Measurements from ENCODE around the gene GNAI2.
"Not testable (repeated sequence)": the region's sequence is repeated elsewhere in the genome, so short reads cannot be mapped to it uniquely, and the experiment has no call there.

Gene GNAI2

DNA sequence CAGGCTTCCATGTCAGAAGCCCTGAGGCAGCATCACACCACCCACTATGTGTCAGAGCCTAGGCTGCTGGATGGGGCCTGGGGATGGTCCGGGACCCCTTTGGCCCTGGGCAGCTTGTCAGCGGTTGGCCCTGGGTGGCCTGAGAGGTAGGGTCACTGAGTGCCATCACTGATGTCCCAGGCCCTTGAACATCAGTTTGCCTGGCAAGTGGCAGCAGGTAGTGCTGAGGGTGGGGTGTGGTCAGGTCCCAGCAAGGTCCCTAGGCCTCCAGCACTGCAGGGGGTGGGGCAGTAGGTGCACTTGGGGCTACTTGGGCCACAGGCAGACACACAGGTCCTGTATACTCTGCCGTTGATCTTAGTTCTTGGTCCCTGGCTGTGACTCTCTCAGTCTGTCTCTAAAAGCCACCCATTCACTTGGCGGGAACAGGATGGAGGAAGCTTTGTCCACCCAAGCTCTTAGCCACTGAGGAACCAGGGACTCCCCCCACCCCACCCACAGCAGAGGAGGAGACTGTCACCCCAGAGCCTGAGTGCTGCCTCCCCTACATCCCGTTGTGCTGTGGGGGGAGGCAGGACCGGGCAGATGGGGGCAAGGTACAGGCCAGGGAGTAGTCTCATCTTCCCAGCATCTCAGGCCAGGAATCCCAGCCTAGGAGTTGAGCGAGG is 5.8 kb downstream of the GNAI2 start:
- DNase-seq (ENCODE audit: low spot score), result no peak
- in situ Hi-C loops (cut with MboI; ENCODE audit: low sequenced_read_pairs, unreplicated experiment), result no loop called here
- TF ChIP-seq, protein P1, sequence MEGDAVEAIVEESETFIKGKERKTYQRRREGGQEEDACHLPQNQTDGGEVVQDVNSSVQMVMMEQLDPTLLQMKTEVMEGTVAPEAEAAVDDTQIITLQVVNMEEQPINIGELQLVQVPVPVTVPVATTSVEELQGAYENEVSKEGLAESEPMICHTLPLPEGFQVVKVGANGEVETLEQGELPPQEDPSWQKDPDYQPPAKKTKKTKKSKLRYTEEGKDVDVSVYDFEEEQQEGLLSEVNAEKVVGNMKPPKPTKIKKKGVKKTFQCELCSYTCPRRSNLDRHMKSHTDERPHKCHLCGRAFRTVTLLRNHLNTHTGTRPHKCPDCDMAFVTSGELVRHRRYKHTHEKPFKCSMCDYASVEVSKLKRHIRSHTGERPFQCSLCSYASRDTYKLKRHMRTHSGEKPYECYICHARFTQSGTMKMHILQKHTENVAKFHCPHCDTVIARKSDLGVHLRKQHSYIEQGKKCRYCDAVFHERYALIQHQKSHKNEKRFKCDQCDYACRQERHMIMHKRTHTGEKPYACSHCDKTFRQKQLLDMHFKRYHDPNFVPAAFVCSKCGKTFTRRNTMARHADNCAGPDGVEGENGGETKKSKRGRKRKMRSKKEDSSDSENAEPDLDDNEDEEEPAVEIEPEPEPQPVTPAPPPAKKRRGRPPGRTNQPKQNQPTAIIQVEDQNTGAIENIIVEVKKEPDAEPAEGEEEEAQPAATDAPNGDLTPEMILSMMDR (IDR thresholded peaks at IDR 0.05; ENCODE audit: borderline replicate concordance, control extremely low read depth, extremely low read depth, insufficient read depth, missing control alignments), result no peak

DNA sequence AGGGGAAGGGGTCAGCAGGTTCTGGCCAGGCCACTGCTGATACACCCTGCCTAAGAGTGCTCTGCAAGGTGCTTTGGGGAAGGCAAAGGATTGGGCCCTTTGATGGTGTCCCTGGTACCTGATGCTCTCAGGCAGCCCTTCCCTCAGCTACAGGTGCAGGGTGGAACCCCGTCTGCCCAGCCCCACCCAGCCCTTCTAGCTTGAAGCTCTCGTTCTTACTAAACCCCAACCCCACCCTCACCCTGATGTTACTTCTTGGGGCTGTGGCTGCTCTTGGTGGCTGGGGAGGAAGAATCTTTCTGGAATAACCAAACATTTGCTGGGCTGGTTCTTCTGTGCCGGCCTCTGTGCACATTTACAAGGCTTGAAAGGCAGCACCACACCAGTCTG is 6.4 kb downstream of the GNAI2 start:
- in situ Hi-C loops (cut with MboI; ENCODE audit: low sequenced_read_pairs, unreplicated experiment), result no loop called here
- no peak for DNase-seq (ENCODE audit: low spot score)
- TF ChIP-seq, protein P1 (IDR thresholded peaks at IDR 0.05; ENCODE audit: borderline replicate concordance, control extremely low read depth, extremely low read depth, insufficient read depth, missing control alignments), result no peak

DNA sequence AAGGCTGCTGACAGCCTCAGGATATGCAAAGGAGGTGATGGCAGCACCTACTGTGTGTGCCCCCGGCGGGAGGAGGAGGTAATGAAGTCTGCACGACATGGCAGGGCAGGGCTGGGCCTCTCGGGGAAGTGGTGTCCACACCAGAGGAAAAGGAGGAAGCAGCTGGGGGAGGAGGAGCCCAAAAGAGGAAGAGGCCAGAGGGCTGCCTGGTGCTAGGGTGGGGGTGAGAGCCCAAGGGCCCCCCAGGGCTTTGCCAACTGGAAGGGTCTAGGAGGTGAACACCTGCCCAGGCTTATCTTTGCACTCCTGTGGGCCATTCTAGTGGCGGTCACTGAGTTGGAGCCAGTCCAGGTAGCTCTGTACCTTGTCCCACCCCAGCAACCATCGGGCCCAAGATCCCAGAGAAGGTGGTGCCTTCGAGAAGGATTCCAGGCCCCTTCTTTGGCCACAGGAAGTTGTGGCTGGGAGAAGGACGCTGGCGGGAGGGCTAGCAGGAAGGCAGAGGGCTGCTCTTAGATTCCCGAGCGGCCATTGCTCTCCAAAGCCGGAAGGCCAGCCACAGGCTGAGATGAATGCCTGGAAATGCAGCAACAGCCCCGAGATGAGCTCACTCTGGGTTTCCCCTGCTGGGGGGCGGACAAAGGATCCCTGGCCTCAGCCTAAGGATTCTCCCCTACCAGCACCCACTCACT is 7.0 kb downstream of the GNAI2 start:
- TF ChIP-seq, protein P1 (IDR thresholded peaks at IDR 0.05; ENCODE audit: borderline replicate concordance, control extremely low read depth, extremely low read depth, insufficient read depth, missing control alignments), result no peak
- DNase-seq (ENCODE audit: low spot score), result no peak
- in situ Hi-C loops (cut with MboI; ENCODE audit: low sequenced_read_pairs, unreplicated experiment), result no loop called here

DNA sequence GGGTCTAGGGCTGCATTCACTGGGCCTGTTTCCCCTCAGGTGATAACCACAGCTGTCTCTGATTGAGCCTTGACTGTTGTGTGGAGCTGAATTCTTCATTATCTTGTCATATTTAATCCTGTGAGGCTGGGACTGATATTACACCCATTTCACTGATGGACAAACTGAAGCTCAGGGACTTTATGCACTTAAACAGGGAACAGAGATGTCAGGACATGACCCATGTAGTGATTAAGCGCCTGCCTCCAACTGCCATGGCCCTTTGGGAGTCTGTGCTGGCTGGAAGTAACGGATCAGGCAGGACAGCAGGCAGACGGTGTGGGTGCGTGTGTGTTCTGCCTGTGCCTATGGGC is 7.5 kb downstream of the GNAI2 start:
- in situ Hi-C loops (cut with MboI; ENCODE audit: low sequenced_read_pairs, unreplicated experiment), result no loop called here
- TF ChIP-seq, protein P1 (IDR thresholded peaks at IDR 0.05; ENCODE audit: borderline replicate concordance, control extremely low read depth, extremely low read depth, insufficient read depth, missing control alignments), result no peak
- DNase-seq (ENCODE audit: low spot score), result no peak

DNA sequence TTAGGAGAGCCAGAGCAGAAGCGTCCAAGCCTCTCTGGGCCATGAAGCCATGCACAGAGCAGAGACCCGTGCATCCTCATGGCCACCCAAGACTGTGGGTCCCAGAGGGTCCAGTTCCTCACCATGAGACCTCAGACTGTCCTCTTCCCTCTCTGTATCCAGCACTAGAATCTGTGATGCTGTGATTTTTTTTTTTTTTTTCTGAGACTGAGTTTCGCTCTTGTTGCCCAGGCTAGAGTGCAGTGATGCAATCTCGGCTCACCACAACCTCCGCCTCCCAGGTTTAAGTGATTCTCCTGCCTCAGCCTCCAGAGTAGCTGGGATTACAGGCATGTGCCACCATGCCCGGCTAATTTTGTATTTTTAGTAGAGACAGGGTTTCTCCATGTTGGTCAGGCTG is 8.8 kb downstream of the GNAI2 start:
- DNase-seq (ENCODE audit: low spot score); in situ Hi-C loops (cut with MboI; ENCODE audit: low sequenced_read_pairs, unreplicated experiment): not testable (repeated sequence)

DNA sequence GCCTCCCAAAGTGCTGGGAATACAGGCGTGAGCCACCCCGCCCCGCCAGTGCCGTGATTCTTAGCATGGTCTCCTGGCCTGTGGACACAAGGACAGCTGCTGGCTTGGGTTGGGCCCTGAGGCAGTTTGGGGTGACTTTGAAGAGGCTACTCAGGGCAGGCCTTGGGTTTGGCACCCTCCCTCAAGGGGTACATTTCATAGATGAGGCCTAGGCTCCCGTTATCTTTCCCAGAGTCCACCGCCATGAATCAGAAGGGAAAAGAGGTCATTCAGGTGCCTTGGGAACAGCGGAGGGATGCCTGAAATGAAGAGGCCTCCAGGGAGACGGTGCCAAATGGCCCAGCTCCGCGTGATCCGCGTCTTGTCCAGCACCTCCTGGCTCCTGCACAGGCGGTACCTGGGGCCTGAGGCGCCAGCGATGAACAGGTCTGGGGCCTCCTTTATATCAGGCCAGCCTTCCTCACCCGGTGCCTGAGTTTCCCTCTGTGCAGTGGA is 9.3 kb downstream of the GNAI2 start:
- TF ChIP-seq, protein P1 (IDR thresholded peaks at IDR 0.05; ENCODE audit: borderline replicate concordance, control extremely low read depth, extremely low read depth, insufficient read depth, missing control alignments), result no peak
- in situ Hi-C loops (cut with MboI; ENCODE audit: low sequenced_read_pairs, unreplicated experiment), result no loop called here

DNA sequence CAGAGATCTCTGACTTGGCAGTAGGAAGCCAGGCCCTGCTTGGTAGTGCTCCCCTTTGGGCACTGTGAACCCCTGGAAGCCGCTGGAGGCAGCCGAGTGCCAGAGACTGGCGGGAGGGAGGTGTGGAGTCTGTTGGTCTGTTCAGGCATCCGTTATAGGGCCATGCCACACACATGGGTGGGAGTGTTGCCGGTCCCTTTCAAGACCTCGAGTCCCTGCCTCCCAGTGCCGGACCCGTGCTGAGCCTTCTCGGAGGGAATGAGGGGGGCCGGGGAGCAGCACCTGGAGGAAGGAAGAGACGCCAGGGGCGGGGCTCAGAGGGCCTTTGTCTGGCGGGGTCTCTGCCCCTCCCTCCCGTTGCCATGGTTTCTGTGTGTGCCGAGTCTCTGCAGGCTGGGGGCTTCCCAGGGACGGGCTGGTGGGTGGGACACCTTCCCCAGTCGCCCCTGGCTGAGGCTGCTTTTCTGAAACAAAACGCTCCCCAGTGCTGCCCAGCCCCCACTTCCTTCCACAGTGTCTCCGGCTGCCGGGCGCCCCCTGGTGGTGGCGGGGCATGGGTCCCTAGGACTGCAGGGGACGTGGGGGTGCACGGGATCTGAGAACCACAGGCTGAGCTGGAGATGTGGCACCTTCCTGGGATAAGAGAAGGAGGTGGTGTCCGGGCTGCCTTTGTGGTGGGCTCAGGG is 10.0 kb downstream of the GNAI2 start:
- TF ChIP-seq, protein P1 (IDR thresholded peaks at IDR 0.05; ENCODE audit: borderline replicate concordance, control extremely low read depth, extremely low read depth, insufficient read depth, missing control alignments), result peak; percentile 99
- peak; percentile 89 for DNase-seq (ENCODE audit: low spot score)
- in situ Hi-C loops (cut with MboI; ENCODE audit: low sequenced_read_pairs, unreplicated experiment), result no loop called here

More for the DNA sequence above, 9.3 kb downstream of the GNAI2 start:
- no peak for DNase-seq (ENCODE audit: low spot score)
